ENCODE results near the gene CENPF. TPM values are rescaled to one million over a fixed set of nuclear protein-coding genes. Genes with fewer than 3 reads are reported as not detected.

The CENPF gene
- total and polyA plus RNA-seq, 4 experiments from 2014 or later = 0.02 to 2.8 (median 1.5) TPM

GRCh38 chr1:214708321-214708955 is 105.4 kb downstream of the CENPF start:
- Histone ChIP-seq H3K4me3 (ENCODE audit: low read length in 2 of 2) (no peak overlapping the region), H3K27me3 (ENCODE audit: insufficient read depth, low read length) (no peaks in the 10 kb centered on the region), H3K9me3 (ENCODE audit: control insufficient read depth in 1 of 2, low read length in 2 of 2) (no peaks in the 10 kb centered on the region), H3K4me1 (ENCODE audit: insufficient read depth, low read length) (no peaks in the 10 kb centered on the region), H3K27ac (ENCODE audit: low read depth, low read length) (no peak overlapping the region), H3K36me3 (ENCODE audit: insufficient read depth, low read length) (no peaks in the 10 kb centered on the region)
- Mint-ChIP-seq H3K4me3 (no peak overlapping the region), H3K27ac (no peak overlapping the region), H3K27me3 (peaks cover 2 to 7% of the 10 kb centered on the region in 2 donors), H3K9me3 (peaks cover 0 to 29% (median 15%) of the 10 kb centered on the region in 8 donors), H3K36me3 (no peaks in the 10 kb centered on the region), H3K4me1 (no peaks in the 10 kb centered on the region)
- POLR2A ChIA-PET (ENCODE audit: partially characterized antibody) = no interaction called here
- DNase-seq = no peak
- CTCF ChIA-PET (ENCODE audit: partially characterized antibody) = no interaction called here
- intact Hi-C loops (cut with micrococcal nuclease) = no loop called here

GRCh38 chr1:214709241-214709640 is 106.2 kb downstream of the CENPF start:
- no peaks in the 10 kb centered on the region for H3K4me1 ChIP-seq (ENCODE audit: insufficient read depth, low read length)
- no peaks in the 10 kb centered on the region for H3K4me1 Mint-ChIP-seq
- H3K4me3 ChIP-seq (ENCODE audit: low read length in 2 of 2) = no peak overlapping the region
- H3K36me3 ChIP-seq (ENCODE audit: insufficient read depth, low read length) = no peaks in the 10 kb centered on the region
- H3K4me3 Mint-ChIP-seq = no peak overlapping the region
- no peak overlapping the region for H3K27ac ChIP-seq (ENCODE audit: low read depth, low read length)
- peaks cover 0 to 24% (median 14%) of the 10 kb centered on the region in 8 donors for H3K9me3 Mint-ChIP-seq
- H3K27me3 Mint-ChIP-seq = peaks cover 4 to 7% of the 10 kb centered on the region in 2 donors
- no peak overlapping the region for H3K27ac Mint-ChIP-seq
- no peaks in the 10 kb centered on the region for H3K27me3 ChIP-seq (ENCODE audit: insufficient read depth, low read length)
- CTCF ChIA-PET (ENCODE audit: partially characterized antibody) = no interaction called here
- POLR2A ChIA-PET (ENCODE audit: partially characterized antibody) = no interaction called here
- intact Hi-C loops (cut with micrococcal nuclease) = no loop called here
- no peaks in the 10 kb centered on the region for H3K9me3 ChIP-seq (ENCODE audit: control insufficient read depth in 1 of 2, low read length in 2 of 2)
- no peak for DNase-seq
- H3K36me3 Mint-ChIP-seq = no peaks in the 10 kb centered on the region

GRCh38 chr1:214712737-214713136 is 109.7 kb downstream of the CENPF start:
- H3K27me3 Mint-ChIP-seq = peaks cover 8 to 12% of the 10 kb centered on the region in 2 donors
- no peaks in the 10 kb centered on the region for H3K36me3 Mint-ChIP-seq
- Histone ChIP-seq H3K4me3 (ENCODE audit: low read length in 2 of 2) (no peak overlapping the region), H3K27me3 (ENCODE audit: insufficient read depth, low read length) (no peaks in the 10 kb centered on the region), H3K27ac (ENCODE audit: low read depth, low read length) (no peak overlapping the region), H3K9me3 (ENCODE audit: control insufficient read depth in 1 of 2, low read length in 2 of 2) (no peaks in the 10 kb centered on the region), H3K36me3 (ENCODE audit: insufficient read depth, low read length) (no peaks in the 10 kb centered on the region), H3K4me1 (ENCODE audit: insufficient read depth, low read length) (no peaks in the 10 kb centered on the region)
- no peak overlapping the region for H3K27ac Mint-ChIP-seq
- intact Hi-C loops (cut with micrococcal nuclease) = no loop called here
- H3K4me1 Mint-ChIP-seq = no peaks in the 10 kb centered on the region
- POLR2A ChIA-PET (ENCODE audit: partially characterized antibody) = no interaction called here
- CTCF ChIA-PET (ENCODE audit: partially characterized antibody) = no interaction called here
- H3K9me3 Mint-ChIP-seq = peaks cover 0 to 4% (median 0%) of the 10 kb centered on the region in 8 donors
- DNase-seq = no peak
- H3K4me3 Mint-ChIP-seq = no peak overlapping the region

Other genes starting within 250 kb of the CENPF start
- under 1 TPM; 0.20 to 0.28 TPM for gene PTPN14, start 51.6 kb upstream of the CENPF start, total RNA-seq
- gene PTPN14, start 51.6 kb upstream of the CENPF start, polyA plus RNA-seq = under 1 TPM in 1 of 2 donors, not detected in 1; 0.03 TPM